Measurements from ENCODE around the gene ABCB11. TPM values are rescaled to one million over a fixed set of nuclear protein-coding genes. Genes with fewer than 3 reads are reported as not detected.

ABCB11 gene
- total and polyA plus RNA-seq, 7 donors, result 0.01 to 0.12 (median 0.04) TPM; not detected in 2

- 63 to 68% (median 65%) methylated on average over 4 of the region's 4 CpGs for WGBS, 3 donors
These were observed 134.3 kb downstream of the ABCB11 start for GRCh38 chr2:168896783-168897182.

GRCh38 chr2:168895771-168896170 is 135.4 kb downstream of the ABCB11 start:
- ATAC-seq (no peak), DNase-seq (no peak)
- H3K27me3 ChIP-seq (ENCODE audit: insufficient read depth in 3 of 3, low read length in 2 of 3), result no peaks in the 10 kb centered on the region
- intact Hi-C loops (cut with DNase I), result no loop called here
- H3K27ac ChIP-seq, result no peak overlapping the region
- H3K9me3 ChIP-seq, result no peaks in the 10 kb centered on the region
- H3K36me3 ChIP-seq (ENCODE audit: insufficient read depth in 1 of 2, low read depth in 1 of 2), result no peaks in the 10 kb centered on the region
- H3K4me1 ChIP-seq, result no peaks in the 10 kb centered on the region
- no peak for TF ChIP-seq CTCF (IDR thresholded peaks at IDR 0.05)
- H3K4me3 ChIP-seq, result no peak overlapping the region

More at GRCh38 chr2:168896783-168897182, 134.3 kb downstream of the ABCB11 start:
- no peak for ATAC-seq
- no peak overlapping the region for H3K4me3 ChIP-seq
- H3K27me3 ChIP-seq (ENCODE audit: insufficient read depth in 3 of 3, low read length in 2 of 3), result no peaks in the 10 kb centered on the region
- no peak for TF ChIP-seq CTCF (IDR thresholded peaks at IDR 0.05)
- H3K36me3 ChIP-seq (ENCODE audit: insufficient read depth in 1 of 2, low read depth in 1 of 2), result no peaks in the 10 kb centered on the region
- no peak for DNase-seq
- H3K9me3 ChIP-seq, result no peaks in the 10 kb centered on the region
- intact Hi-C loops (cut with DNase I), result no loop called here
- H3K4me1 ChIP-seq, result no peaks in the 10 kb centered on the region
- H3K27ac ChIP-seq, result no peak overlapping the region

GRCh38 chr2:168894720-168895119 is 136.4 kb downstream of the ABCB11 start:
- ATAC-seq (no peak), DNase-seq (no peak)
- Histone ChIP-seq H3K36me3 (ENCODE audit: insufficient read depth in 1 of 2, low read depth in 1 of 2) (no peaks in the 10 kb centered on the region), H3K27ac (no peak overlapping the region), H3K4me3 (no peak overlapping the region), H3K4me1 (no peaks in the 10 kb centered on the region), H3K27me3 (ENCODE audit: insufficient read depth in 3 of 3, low read length in 2 of 3) (no peaks in the 10 kb centered on the region), H3K9me3 (no peaks in the 10 kb centered on the region)
- no peak for TF ChIP-seq CTCF (IDR thresholded peaks at IDR 0.05)
- intact Hi-C loops (cut with DNase I), result no loop called here

GRCh38 chr2:168894101-168894500 is 137.0 kb downstream of the ABCB11 start:
- no peak for ATAC-seq
- intact Hi-C loops (cut with DNase I), result no loop called here
- 94 to 97% (median 95%) methylated on average over 1 of the region's 1 CpG for WGBS, 3 donors

More at GRCh38 chr2:168894101-168894500, 137.0 kb downstream of the ABCB11 start:
- Histone ChIP-seq H3K4me1 (no peaks in the 10 kb centered on the region), H3K9me3 (no peaks in the 10 kb centered on the region), H3K27me3 (ENCODE audit: insufficient read depth in 3 of 3, low read length in 2 of 3) (no peaks in the 10 kb centered on the region), H3K27ac (no peak overlapping the region), H3K36me3 (ENCODE audit: insufficient read depth in 1 of 2, low read depth in 1 of 2) (no peaks in the 10 kb centered on the region), H3K4me3 (no peak overlapping the region)
- TF ChIP-seq CTCF (IDR thresholded peaks at IDR 0.05), result no peak
- no peak for DNase-seq
